ENCODE data around the gene SPPL2C.

The SPPL2C gene

DNA sequence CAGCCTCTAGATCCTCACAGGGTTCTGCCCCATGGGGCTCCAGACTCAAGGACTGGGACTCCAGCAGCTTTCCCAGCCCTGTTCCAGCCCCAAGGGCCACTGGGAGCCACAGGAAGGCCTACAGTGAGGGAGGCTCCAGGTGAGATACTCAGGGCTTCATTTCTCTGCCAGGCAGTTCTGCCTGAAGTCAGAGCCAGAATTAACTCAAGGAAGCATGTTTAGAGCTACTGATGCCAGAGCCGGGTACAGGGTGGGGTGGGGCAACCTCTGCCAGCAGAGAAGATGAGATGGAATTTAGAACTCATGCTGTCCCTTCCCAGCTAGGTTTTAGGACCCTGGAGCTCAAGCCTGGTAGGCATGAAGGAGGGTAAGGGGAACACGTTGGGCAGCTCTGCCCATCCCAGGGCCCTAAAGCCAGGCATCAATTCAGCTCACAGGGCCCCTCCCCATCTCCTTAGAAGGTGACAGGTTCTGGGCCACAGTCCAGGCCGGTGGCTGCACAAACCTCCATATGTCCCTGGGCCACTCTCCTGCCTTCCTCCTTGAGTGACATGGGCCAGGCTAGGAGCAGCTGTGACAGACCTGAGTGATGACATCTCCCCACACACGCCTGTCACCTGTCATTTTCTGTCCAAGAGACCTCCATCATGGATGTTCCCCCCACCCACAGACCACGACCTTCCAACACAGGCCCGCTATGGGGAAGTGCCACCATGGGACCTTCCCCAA is 24.5 kb upstream of the SPPL2C start:
- DNase-seq (ENCODE audit: low read depth) = no peak
- TF ChIP-seq, protein P1, sequence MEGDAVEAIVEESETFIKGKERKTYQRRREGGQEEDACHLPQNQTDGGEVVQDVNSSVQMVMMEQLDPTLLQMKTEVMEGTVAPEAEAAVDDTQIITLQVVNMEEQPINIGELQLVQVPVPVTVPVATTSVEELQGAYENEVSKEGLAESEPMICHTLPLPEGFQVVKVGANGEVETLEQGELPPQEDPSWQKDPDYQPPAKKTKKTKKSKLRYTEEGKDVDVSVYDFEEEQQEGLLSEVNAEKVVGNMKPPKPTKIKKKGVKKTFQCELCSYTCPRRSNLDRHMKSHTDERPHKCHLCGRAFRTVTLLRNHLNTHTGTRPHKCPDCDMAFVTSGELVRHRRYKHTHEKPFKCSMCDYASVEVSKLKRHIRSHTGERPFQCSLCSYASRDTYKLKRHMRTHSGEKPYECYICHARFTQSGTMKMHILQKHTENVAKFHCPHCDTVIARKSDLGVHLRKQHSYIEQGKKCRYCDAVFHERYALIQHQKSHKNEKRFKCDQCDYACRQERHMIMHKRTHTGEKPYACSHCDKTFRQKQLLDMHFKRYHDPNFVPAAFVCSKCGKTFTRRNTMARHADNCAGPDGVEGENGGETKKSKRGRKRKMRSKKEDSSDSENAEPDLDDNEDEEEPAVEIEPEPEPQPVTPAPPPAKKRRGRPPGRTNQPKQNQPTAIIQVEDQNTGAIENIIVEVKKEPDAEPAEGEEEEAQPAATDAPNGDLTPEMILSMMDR (conservative IDR thresholded peaks at IDR 0.05; ENCODE audit: control insufficient read depth, insufficient read depth, low read depth, low read length) = no peak
- H3K4me3 ChIP-seq (ENCODE audit: control insufficient read depth, low read depth, low read length) = no peak overlapping the region

DNA sequence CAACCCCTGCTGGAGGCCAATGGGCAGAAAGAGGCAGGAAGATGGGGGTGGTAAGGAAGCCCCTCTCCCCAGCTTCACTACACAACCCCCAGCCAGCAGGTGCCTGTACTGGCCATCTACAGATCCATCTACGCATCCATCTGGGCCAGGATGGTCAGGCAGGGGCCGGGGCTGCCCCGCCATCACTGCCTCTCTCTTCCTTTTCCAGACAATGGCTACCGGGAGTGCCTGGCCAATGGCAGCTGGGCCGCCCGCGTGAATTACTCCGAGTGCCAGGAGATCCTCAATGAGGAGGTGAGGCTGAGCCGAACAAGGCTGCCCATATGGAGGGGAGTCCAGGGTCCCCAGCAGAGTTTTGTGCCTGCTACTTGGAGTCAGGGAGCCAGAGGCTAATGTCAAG is 23.5 kb upstream of the SPPL2C start:
- no peak for DNase-seq (ENCODE audit: low read depth)
- H3K4me3 ChIP-seq (ENCODE audit: control insufficient read depth, low read depth, low read length) = no peak overlapping the region
- TF ChIP-seq, protein P1 (conservative IDR thresholded peaks at IDR 0.05; ENCODE audit: control insufficient read depth, insufficient read depth, low read depth, low read length) = no peak

DNA sequence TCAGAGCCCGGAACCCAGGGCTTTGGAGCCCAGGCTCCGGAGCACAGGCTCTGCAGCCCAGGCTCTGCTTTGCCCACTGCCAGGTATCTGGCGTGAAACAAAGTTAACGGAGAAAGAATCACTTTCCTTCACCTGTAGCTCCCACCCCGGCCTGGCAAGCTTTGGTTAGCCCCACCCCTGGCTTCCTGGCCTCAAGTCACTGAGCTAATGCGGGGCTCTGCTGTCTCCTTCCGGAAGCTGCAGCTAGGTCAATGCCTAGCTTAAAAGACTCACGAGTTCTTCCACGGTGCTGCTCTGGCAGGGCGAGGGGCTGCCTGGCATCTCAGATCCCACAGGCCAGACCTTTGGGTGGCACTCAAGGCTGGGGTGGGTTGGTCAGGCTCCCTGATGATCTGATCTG is 21.1 kb upstream of the SPPL2C start:
- DNase-seq (ENCODE audit: low read depth) = no peak
- no peak overlapping the region for H3K4me3 ChIP-seq (ENCODE audit: control insufficient read depth, low read depth, low read length)
- TF ChIP-seq, protein P1 (conservative IDR thresholded peaks at IDR 0.05; ENCODE audit: control insufficient read depth, insufficient read depth, low read depth, low read length) = no peak

DNA sequence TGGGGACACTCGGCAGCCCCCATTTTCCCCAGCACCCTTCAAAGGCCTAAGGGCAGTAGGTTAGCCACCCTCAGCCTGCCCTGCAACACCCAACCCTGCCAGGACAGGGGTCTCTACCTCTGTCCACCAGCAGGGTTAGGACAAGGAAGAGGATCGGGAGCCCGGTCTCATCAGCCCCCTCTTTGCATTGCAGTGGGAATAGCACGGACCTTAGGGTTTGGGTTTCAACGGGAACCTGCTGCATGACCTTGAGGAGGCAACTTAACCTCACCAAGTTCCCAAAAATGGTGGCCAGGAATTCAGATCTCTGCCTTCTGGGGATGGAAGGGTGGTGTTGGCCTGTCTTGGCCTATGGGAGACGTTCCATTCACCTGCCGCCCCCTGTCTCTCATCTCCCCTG is 20.2 kb upstream of the SPPL2C start:
- TF ChIP-seq, protein P1 (conservative IDR thresholded peaks at IDR 0.05; ENCODE audit: control insufficient read depth, insufficient read depth, low read depth, low read length) = no peak
- H3K4me3 ChIP-seq (ENCODE audit: control insufficient read depth, low read depth, low read length) = no peak overlapping the region
- no peak for DNase-seq (ENCODE audit: low read depth)

DNA sequence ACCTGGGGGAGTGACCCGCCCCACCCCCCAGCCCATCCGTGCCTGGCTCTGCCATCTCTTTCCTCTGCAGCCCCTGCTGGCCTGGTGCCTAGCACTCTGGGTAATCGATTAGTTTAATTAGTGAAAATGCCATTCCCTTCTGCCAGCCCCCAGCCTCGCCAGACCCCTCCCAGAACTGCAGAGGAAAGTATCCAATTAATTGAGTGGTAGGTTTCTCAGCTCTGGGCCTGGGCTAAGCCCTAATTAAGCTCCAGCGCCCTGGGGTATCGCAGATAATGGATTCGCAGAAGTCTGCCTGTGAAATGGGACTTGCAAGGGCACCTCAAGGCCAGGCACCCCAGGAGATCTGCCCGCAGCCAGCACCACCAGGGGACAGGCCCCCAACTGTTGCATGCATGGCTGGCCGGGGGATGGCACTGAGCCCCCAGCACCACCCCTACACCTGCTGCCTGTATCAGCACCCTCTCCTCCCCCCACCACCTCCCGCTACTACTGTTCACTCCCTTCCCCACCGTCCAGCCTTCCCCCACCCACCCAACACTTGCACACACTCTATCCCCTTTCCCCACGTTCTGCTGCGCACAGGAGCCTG is 19.7 kb upstream of the SPPL2C start:
- TF ChIP-seq, protein P1 (conservative IDR thresholded peaks at IDR 0.05; ENCODE audit: control insufficient read depth, insufficient read depth, low read depth, low read length) = no peak
- DNase-seq (ENCODE audit: low read depth) = no peak
- no peak overlapping the region for H3K4me3 ChIP-seq (ENCODE audit: control insufficient read depth, low read depth, low read length)

DNA sequence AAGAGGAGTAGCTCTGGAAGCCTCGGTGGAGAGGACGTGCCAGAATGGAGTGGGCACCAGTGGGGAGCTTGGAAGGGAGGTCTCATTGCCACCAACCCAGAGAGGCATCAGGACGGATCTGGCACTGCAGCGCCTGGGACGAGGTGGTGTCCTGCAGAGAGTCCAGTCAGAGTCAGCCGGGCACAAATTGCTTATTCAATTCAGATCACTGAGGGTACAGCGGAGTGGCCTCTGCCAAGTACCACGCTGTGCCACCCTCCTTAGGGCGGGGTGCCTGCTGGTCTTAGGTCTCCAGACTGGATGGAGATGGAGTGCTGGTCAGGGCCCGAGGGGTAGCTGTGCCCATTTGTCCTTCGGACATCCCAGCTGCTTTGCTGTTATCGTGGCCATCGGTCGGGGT is 18.9 kb upstream of the SPPL2C start:
- no peak overlapping the region for H3K4me3 ChIP-seq (ENCODE audit: control insufficient read depth, low read depth, low read length)
- TF ChIP-seq, protein P1 (conservative IDR thresholded peaks at IDR 0.05; ENCODE audit: control insufficient read depth, insufficient read depth, low read depth, low read length) = no peak
- no peak for DNase-seq (ENCODE audit: low read depth)

All from fibroblast of mammary gland (primary cell).